ENCODE results near the gene TTLL11.

DNA sequence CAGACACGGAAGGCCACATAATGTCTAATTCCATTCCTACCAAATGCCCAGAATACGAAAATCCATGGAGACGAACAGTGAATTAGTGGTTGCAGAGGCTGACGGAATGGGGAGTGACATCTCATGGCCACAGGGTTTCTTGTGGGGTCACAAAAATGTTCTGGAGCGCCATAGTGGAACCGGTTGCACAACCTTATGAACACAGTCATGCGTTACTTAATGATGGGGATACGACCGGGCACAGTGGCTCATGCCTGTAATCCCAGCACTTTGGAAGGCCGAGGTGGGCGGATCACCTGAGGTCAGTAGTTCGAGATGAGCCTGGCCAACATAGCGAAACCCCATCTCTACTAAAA lies 26.0 kb upstream of the TTLL11 start:
- TF ChIP-seq YY1 (IDR thresholded peaks at IDR 0.05; ENCODE audit: low read depth): 0 out of 2 replicates have a peak, but pooled peaks have one; percentile 56
- no peak for TF ChIP-seq NFIC (IDR thresholded peaks at IDR 0.05)
- TF ChIP-seq FOXM1 (IDR thresholded peaks at IDR 0.05; ENCODE audit: borderline replicate concordance, low read depth): no peak
- TF ChIP-seq, protein P1, sequence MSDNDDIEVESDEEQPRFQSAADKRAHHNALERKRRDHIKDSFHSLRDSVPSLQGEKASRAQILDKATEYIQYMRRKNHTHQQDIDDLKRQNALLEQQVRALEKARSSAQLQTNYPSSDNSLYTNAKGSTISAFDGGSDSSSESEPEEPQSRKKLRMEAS (IDR thresholded peaks at IDR 0.05): peak; percentile 41; the same call in 1 of the 2 replicates
- no peak for TF ChIP-seq ZBTB7A (IDR thresholded peaks at IDR 0.05; ENCODE audit: low read depth)
- peak; percentile 58 for TF ChIP-seq TCF12 (IDR thresholded peaks at IDR 0.05; ENCODE audit: low read depth)
- peak; percentile 93 for TF ChIP-seq CEBPB (IDR thresholded peaks at IDR 0.05)
- no peak for TF ChIP-seq RAD21 (IDR thresholded peaks at IDR 0.05; ENCODE audit: low read depth)
- TF ChIP-seq, protein P2, sequence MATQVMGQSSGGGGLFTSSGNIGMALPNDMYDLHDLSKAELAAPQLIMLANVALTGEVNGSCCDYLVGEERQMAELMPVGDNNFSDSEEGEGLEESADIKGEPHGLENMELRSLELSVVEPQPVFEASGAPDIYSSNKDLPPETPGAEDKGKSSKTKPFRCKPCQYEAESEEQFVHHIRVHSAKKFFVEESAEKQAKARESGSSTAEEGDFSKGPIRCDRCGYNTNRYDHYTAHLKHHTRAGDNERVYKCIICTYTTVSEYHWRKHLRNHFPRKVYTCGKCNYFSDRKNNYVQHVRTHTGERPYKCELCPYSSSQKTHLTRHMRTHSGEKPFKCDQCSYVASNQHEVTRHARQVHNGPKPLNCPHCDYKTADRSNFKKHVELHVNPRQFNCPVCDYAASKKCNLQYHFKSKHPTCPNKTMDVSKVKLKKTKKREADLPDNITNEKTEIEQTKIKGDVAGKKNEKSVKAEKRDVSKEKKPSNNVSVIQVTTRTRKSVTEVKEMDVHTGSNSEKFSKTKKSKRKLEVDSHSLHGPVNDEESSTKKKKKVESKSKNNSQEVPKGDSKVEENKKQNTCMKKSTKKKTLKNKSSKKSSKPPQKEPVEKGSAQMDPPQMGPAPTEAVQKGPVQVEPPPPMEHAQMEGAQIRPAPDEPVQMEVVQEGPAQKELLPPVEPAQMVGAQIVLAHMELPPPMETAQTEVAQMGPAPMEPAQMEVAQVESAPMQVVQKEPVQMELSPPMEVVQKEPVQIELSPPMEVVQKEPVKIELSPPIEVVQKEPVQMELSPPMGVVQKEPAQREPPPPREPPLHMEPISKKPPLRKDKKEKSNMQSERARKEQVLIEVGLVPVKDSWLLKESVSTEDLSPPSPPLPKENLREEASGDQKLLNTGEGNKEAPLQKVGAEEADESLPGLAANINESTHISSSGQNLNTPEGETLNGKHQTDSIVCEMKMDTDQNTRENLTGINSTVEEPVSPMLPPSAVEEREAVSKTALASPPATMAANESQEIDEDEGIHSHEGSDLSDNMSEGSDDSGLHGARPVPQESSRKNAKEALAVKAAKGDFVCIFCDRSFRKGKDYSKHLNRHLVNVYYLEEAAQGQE (IDR thresholded peaks at IDR 0.05; ENCODE audit: low read depth): no peak
- peak; percentile 68; the same call in 1 of the 2 replicates for TF ChIP-seq EP300 (IDR thresholded peaks at IDR 0.05; ENCODE audit: borderline replicate concordance)
- no peak for TF ChIP-seq TAF1 (IDR thresholded peaks at IDR 0.05; ENCODE audit: low read depth)
- peak; percentile 75 for TF ChIP-seq TEAD4 (IDR thresholded peaks at IDR 0.05)
- 0 out of 2 replicates have a peak, but pooled peaks have one; percentile 31 for TF ChIP-seq EGR1 (IDR thresholded peaks at IDR 0.05)

Data from Ishikawa (cell line).